PC-9 (cell line): ENCODE results near the gene ALDOA. TPM values are rescaled to one million over a fixed set of nuclear protein-coding genes. Genes with fewer than 3 reads are reported as not detected.

ENCODE experiments used
- BruUV-seq: library from RNA; stranded (reverse); fragments of 400-500 nt; replicated peaks from 2 replicates; lab custom pipeline; 2021; lab: Mats Ljungman, UMichigan
- CTCF ChIA-PET: fragments of 300-600 bp; sonication (Branson Sonifier 250); formaldehyde crosslinking; loops from one replicate; lab custom pipeline; 2022; ENCODE audit warnings: antibody characterized with exemption; lab: Charles Lee
- POLR2A ChIA-PET: fragments of 300-600 bp; sonication (Branson Sonifier 250); formaldehyde crosslinking; loops from one replicate; lab custom pipeline; 2022; ENCODE audit warnings: antibody characterized with exemption; ENCODE audit not compliant: unreplicated experiment; lab: Charles Lee
- DNase-seq, 2 experiments: peaks; one replicate each; pipeline versions ENCODE4 v3.0.0 to v3.0.0-alpha.2; 2015 to 2022; ENCODE audit warnings: mixed read lengths in 1 of 2
- H2AFZ ChIP-seq: fragments of 200-600 bp; sonication (generic); 2 replicates; pipeline ENCODE4 v1.8.1; 2017; ENCODE audit warnings: antibody characterized with exemption
- H3F3A ChIP-seq: fragments of 200-600 bp; sonication (generic); 2 replicates; pipeline ENCODE4 v1.8.1; 2017; ENCODE audit warnings: antibody characterized with exemption, mild to moderate bottlenecking, low read depth; ENCODE audit not compliant: insufficient read depth
- H3K27ac ChIP-seq: fragments of 200-600 bp; sonication (generic); 2 replicates; pipeline ENCODE4 v1.6.1; 2016; ENCODE audit warnings: mixed run types
- H3K27me3 ChIP-seq: fragments of 200-600 bp; sonication (generic); 2 replicates; pipeline ENCODE4 v1.6.1; 2016; ENCODE audit warnings: low read depth, mixed run types; ENCODE audit not compliant: insufficient read depth
- H3K36me3 ChIP-seq: fragments of 200-600 bp; sonication (generic); 2 replicates; pipeline ENCODE4 v1.6.1; 2016; ENCODE audit warnings: low read depth, mixed run types
- H3K4me1 ChIP-seq: fragments of 200-600 bp; sonication (generic); replicated peaks from 2 replicates; pipeline ENCODE4 v1.6.1; 2016; ENCODE audit warnings: mixed run types; ENCODE audit not compliant: insufficient read depth
- H3K4me2 ChIP-seq: fragments of 200-600 bp; sonication (generic); 2 replicates; pipeline ENCODE4 v1.6.1; 2017; ENCODE audit warnings: mixed run types
- H3K4me3 ChIP-seq: fragments of 200-600 bp; sonication (generic); 2 replicates; pipeline ENCODE4 v1.6.1; 2016; ENCODE audit warnings: mixed run types
- H3K79me2 ChIP-seq: fragments of 200-600 bp; sonication (generic); 2 replicates; pipeline ENCODE4 v1.6.1; 2017; ENCODE audit warnings: low read depth, mixed run types
- H3K9me2 ChIP-seq: fragments of 200-600 bp; sonication (generic); 2 replicates; pipeline ENCODE4 v1.8.1; 2017; ENCODE audit warnings: mild to moderate bottlenecking; ENCODE audit not compliant: insufficient read depth
- H3K9me3 ChIP-seq: fragments of 200-600 bp; sonication (generic); 2 replicates; pipeline ENCODE4 v1.8.1; 2016; ENCODE audit warnings: low read depth; ENCODE audit not compliant: insufficient read depth
- H4K20me1 ChIP-seq: fragments of 200-600 bp; sonication (generic); 2 replicates; pipeline ENCODE4 v1.8.1; 2017; ENCODE audit not compliant: insufficient read depth
- EZH2 ChIP-seq: fragments of 200-600 bp; sonication (generic); IDR thresholded peaks from 2 replicates; pipeline ENCODE4 v1.8.0; 2017; ENCODE audit warnings: antibody characterized with exemption, low read depth
- intact Hi-C: fragments of 100-400 bp; cut with micrococcal nuclease; formaldehyde crosslinking; loops from one replicate; pipeline ENCODE4 v1.10.0; 2022; ENCODE audit not compliant: unreplicated experiment
- total RNA-seq: library from RNA; stranded (reverse); gene quantifications from 2 replicates; pipeline ENCODE4 v1.2.3, GENCODE V29; 2021
- TF ChIP-seq, protein P1 (sequence below): fragments of 200-600 bp; sonication (generic); conservative IDR thresholded peaks from 2 replicates; pipeline ENCODE4 v1.6.1; 2017; ENCODE audit warnings: mixed run types, antibody characterized with exemption, mild to moderate bottlenecking, moderate library complexity

The ALDOA gene
- total RNA-seq, 1 experiment from 2014 or later, result 3,090 TPM

DNA sequence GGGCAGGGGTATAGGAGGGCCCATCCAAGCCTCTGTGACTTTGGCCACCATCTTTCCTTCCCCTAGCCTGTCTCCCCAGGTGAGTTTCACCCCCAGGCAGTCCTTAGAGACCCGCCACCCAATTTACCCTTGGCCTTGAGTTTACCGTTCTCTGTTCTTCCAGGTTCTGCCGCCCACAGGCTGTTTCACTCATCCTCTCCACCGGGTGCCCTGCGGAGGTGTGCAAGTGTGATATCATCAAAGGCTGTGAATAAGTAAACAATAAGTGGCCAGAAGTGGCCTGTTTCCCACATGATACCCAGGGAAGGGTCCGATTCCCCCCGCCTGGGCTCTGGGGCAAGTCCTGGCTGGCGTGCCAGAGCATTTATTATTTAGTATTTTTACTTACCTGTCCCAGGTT is 19.4 kb upstream of the ALDOA start:
- ChIA-PET POLR2A (no interaction called here), CTCF (no interaction called here)
- H3K27me3 ChIP-seq, result no peaks in the 10 kb centered on the region

GRCh38 chr16:30046588-30046987 is 19.0 kb upstream of the ALDOA start:
- H4K20me1 ChIP-seq, result no peaks in the 10 kb centered on the region
- ChIA-PET POLR2A (interaction anchor here (0.6 kb wide), 2 partner anchors 157 to 587 kb away, joined by 3 read pairs; no protein-coding TSS in a partner anchor), CTCF (no interaction called here)
- H3K9me2 ChIP-seq, result no peaks in the 10 kb centered on the region
- no TSS peak for BruUV-seq
- no peaks in the 10 kb centered on the region for H3K79me2 ChIP-seq
- no peak overlapping the region for H3K4me3 ChIP-seq
- no peaks in the 10 kb centered on the region for H3K9me3 ChIP-seq
- no peak overlapping the region for H2AFZ ChIP-seq
- peaks cover 16% of the 10 kb centered on the region for H3F3A ChIP-seq
- H3K27ac ChIP-seq, result no peak overlapping the region
- no peaks in the 10 kb centered on the region for H3K27me3 ChIP-seq
- H3K4me2 ChIP-seq, result no peak overlapping the region
- H3K4me1 ChIP-seq, result 0 out of 2 replicates have a peak, but pooled peaks cover 3% of the 10 kb centered on the region
- no peaks in the 10 kb centered on the region for H3K36me3 ChIP-seq
- no peak for DNase-seq
- intact Hi-C loops, result no loop called here
- TF ChIP-seq EZH2, result no peak
- TF ChIP-seq, protein P1, sequence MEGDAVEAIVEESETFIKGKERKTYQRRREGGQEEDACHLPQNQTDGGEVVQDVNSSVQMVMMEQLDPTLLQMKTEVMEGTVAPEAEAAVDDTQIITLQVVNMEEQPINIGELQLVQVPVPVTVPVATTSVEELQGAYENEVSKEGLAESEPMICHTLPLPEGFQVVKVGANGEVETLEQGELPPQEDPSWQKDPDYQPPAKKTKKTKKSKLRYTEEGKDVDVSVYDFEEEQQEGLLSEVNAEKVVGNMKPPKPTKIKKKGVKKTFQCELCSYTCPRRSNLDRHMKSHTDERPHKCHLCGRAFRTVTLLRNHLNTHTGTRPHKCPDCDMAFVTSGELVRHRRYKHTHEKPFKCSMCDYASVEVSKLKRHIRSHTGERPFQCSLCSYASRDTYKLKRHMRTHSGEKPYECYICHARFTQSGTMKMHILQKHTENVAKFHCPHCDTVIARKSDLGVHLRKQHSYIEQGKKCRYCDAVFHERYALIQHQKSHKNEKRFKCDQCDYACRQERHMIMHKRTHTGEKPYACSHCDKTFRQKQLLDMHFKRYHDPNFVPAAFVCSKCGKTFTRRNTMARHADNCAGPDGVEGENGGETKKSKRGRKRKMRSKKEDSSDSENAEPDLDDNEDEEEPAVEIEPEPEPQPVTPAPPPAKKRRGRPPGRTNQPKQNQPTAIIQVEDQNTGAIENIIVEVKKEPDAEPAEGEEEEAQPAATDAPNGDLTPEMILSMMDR, result no peak

More for the DNA sequence above, 19.4 kb upstream of the ALDOA start:
- DNase-seq, result no peak
- H3K9me3 ChIP-seq, result no peaks in the 10 kb centered on the region
- H3K4me1 ChIP-seq, result 0 out of 2 replicates have a peak, but pooled peaks cover 3% of the 10 kb centered on the region
- H3K4me2 ChIP-seq, result no peak overlapping the region
- peaks cover 13% of the 10 kb centered on the region for H3F3A ChIP-seq
- H3K36me3 ChIP-seq, result no peaks in the 10 kb centered on the region
- no peaks in the 10 kb centered on the region for H3K79me2 ChIP-seq
- intact Hi-C loops, result no loop called here
- H3K9me2 ChIP-seq, result no peaks in the 10 kb centered on the region
- TF ChIP-seq EZH2, result no peak
- TF ChIP-seq, protein P1, result no peak
- no peak overlapping the region for H3K4me3 ChIP-seq
- H4K20me1 ChIP-seq, result no peaks in the 10 kb centered on the region
- no peak overlapping the region for H3K27ac ChIP-seq
- H2AFZ ChIP-seq, result no peak overlapping the region
- no TSS peak for BruUV-seq

GRCh38 chr16:30049871-30050270 is 15.7 kb upstream of the ALDOA start:
- peaks cover 34% of the 10 kb centered on the region for H3F3A ChIP-seq
- ChIA-PET CTCF (no interaction called here), POLR2A (interaction anchor here (0.8 kb wide), 1 partner anchor 10 kb away, joined by 7 read pairs; no protein-coding TSS in a partner anchor)
- H3K27me3 ChIP-seq, result no peaks in the 10 kb centered on the region
- TF ChIP-seq EZH2, result no peak
- TF ChIP-seq, protein P1, result no peak
- no peaks in the 10 kb centered on the region for H3K9me2 ChIP-seq
- H3K79me2 ChIP-seq, result peaks cover 6% of the 10 kb centered on the region
- H3K27ac ChIP-seq, result no peak overlapping the region
- no peak for DNase-seq
- no peak overlapping the region for H3K4me3 ChIP-seq
- no peak overlapping the region for H3K4me2 ChIP-seq
- H2AFZ ChIP-seq, result no peak overlapping the region
- no peaks in the 10 kb centered on the region for H3K9me3 ChIP-seq
- no peaks in the 10 kb centered on the region for H4K20me1 ChIP-seq
- H3K36me3 ChIP-seq, result no peaks in the 10 kb centered on the region
- intact Hi-C loops, result loop anchor here (5.0 kb wide), 1 partner anchor 357 kb away; the partner anchor contains the start of gene ZNF771
- peaks cover 11% of the 10 kb centered on the region for H3K4me1 ChIP-seq
- no TSS peak for BruUV-seq
